ENCODE data around the gene AGPAT4. TPM values are rescaled to one million over a fixed set of nuclear protein-coding genes. Genes with fewer than 3 reads are reported as not detected.

AGPAT4 gene
- total RNA-seq, 2 experiments from 2014 or later: 1.9 to 2.5 TPM

DNA sequence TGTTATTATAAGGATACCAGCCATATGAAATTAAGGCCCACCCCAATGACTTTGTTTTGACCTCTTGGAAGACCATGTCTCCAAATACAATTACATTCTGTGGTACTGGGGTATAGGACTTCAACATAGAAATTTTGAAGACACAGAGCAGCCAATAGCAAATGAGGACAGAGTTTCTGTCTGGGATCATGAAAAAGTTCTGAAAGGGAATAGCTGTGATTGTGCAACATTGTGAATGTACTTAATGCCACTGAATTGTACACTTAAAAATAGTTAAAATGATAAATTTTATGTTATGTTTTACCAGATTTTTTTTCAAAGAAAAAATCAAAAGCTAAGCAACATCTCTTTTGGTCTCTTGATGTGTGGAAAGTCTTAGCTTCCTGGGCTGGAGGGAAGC lies 27.0 kb upstream of the AGPAT4 start:
- H3K27ac Mint-ChIP-seq: no peak overlapping the region
- no peaks in the 10 kb centered on the region for H3K4me1 Mint-ChIP-seq
- H3K36me3 Mint-ChIP-seq: no peaks in the 10 kb centered on the region
- peaks cover under 1% of the 10 kb centered on the region for H3K27me3 Mint-ChIP-seq
- DNase-seq: no peak
- no peaks in the 10 kb centered on the region for H3K9me3 Mint-ChIP-seq
- H3K4me3 Mint-ChIP-seq: no peak overlapping the region

DNA sequence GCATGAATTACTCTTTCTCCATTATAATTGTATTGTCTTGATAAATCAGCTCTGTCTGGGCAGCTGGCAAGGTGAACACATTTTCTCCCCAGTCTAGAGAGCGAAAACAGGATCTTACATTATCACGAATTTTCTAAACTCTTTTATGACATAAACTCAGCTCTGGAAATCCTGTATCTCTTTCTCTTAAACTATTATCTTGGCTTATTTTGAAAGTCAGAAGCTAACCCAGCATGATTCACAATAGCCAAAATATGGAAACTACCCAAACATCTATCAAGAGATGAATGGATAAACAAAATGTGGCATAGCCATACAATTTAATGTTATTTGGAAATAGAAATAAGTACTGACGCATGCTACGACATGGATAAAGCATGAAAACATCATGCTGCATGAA lies 25.9 kb upstream of the AGPAT4 start:
- Mint-ChIP-seq H3K4me3 (no peak overlapping the region), H3K9me3 (no peaks in the 10 kb centered on the region), H3K27ac (no peak overlapping the region), H3K4me1 (no peaks in the 10 kb centered on the region), H3K36me3 (no peaks in the 10 kb centered on the region), H3K27me3 (no peaks in the 10 kb centered on the region)
- no peak for DNase-seq

DNA sequence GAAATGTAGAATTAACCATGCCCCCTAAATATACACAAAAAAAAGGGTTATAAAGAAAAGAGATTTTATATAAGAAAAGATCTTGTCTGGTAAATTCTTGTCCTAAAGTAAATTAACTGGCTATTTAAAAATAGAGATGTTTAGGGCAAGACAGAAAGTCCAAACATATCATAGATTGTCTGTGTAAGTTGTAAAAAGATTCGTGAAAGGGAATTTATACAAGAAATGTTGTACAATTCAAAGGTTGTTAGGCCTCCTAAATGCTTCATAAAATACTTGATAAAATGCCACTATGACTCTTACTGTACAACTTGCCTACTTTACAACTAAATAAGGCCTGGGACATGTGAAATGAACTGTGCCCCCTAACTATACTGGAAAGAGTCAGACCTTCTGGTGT lies 21.9 kb upstream of the AGPAT4 start:
- no peak overlapping the region for H3K27ac Mint-ChIP-seq
- H3K36me3 Mint-ChIP-seq: no peaks in the 10 kb centered on the region
- H3K4me1 Mint-ChIP-seq: no peaks in the 10 kb centered on the region
- no peaks in the 10 kb centered on the region for H3K9me3 Mint-ChIP-seq
- no peak for DNase-seq
- peaks cover 6% of the 10 kb centered on the region for H3K27me3 Mint-ChIP-seq
- H3K4me3 Mint-ChIP-seq: no peak overlapping the region

DNA sequence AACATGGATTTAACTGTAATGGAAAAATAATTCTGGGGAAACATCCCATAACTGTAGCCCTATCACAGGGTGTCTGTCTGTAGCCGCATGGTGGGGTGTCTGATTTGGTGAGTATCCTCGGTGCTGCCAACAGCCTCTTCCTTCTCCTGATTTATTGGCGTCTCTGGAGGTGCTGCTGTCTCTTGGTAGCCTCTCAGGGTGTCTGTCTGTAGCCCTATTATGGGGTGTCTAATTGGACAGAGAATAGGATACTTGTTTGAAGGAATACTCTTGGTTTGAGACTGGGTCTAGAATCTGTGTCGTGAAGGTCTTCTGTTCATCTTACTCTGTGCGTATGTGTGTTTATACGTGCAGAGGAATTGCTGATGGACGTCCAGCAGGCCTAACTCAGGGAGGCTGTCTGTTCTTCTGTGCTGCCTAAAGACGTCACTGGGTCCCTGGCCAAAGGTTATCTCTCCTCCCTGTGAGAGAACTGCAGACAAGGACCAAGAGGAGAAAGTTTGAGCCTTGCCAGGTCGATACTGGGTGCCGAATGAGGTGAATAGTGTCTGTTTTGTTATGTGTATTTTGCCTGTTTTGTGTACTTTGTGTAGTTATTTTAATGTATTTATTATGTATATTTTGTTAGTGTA lies 18.9 kb upstream of the AGPAT4 start:
- no peaks in the 10 kb centered on the region for H3K4me1 Mint-ChIP-seq
- H3K4me3 Mint-ChIP-seq: no peak overlapping the region
- H3K27ac Mint-ChIP-seq: no peak overlapping the region
- no peaks in the 10 kb centered on the region for H3K9me3 Mint-ChIP-seq
- DNase-seq: no peak
- no peaks in the 10 kb centered on the region for H3K36me3 Mint-ChIP-seq
- peaks cover 6% of the 10 kb centered on the region for H3K27me3 Mint-ChIP-seq

DNA sequence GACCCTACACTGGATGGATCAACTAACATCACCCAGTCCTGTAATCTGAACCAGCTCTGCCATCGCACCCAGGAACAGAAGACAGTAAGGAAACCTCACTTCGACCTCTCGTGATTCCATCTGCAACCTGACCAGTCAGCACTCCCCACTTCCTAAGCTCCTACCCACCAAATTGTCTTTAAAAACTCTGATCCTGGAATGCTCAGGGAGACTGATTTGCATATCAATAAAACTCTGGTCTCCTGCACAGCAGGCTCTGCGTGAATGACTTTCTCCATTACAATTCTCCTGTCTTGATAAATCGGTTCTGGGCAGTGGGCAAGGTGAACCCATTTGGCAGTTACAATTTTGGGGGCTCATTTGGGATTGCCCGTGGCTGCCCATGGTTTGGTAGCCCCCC lies 18.3 kb upstream of the AGPAT4 start:
- H3K36me3 Mint-ChIP-seq: no peaks in the 10 kb centered on the region
- H3K27ac Mint-ChIP-seq: no peak overlapping the region
- no peak for DNase-seq
- H3K9me3 Mint-ChIP-seq: no peaks in the 10 kb centered on the region
- H3K4me3 Mint-ChIP-seq: no peak overlapping the region
- H3K27me3 Mint-ChIP-seq: peaks cover 6% of the 10 kb centered on the region
- H3K4me1 Mint-ChIP-seq: no peaks in the 10 kb centered on the region

DNA sequence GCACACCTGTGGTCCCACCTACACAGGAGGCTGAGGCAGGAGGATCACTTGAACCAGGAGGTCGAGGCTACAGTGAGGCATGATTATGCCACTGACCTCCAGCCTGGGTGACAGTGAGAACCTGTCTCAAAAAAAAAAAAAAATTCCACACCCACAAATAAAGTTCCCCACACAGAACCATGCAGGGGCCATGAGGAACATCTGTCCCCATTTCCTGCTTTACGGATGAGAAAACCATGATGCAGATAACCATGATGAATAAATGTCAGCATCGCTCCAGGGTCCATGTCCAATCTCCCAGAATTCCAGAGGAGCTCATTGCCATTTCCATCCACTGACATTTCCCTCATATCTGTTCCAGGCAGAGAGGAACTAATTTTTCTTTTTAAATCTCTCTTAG lies 16.9 kb upstream of the AGPAT4 start:
- Mint-ChIP-seq H3K9me3 (no peaks in the 10 kb centered on the region), H3K36me3 (no peaks in the 10 kb centered on the region), H3K4me1 (no peaks in the 10 kb centered on the region), H3K27me3 (peaks cover 6% of the 10 kb centered on the region), H3K27ac (no peak overlapping the region), H3K4me3 (no peak overlapping the region)
- DNase-seq: no peak

DNA sequence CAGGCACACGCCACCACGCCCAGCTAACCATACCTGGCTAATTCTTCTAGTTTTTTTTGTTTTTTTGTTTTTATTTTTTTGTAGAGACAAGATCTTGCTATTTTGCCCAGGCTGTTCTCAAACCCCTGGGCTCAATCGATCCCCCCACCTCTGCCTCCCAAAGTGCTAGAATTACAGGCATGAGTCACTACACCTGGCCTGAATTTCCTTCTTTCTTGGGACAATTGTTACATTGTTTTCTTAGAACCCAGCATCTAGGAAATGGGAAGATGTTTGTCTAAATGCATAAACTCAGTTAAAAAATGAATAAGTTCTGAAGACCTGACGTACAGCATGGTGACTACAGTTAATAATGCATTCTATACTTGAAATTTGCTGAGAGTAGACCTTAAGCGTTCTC lies 10.8 kb upstream of the AGPAT4 start:
- H3K4me1 Mint-ChIP-seq: no peaks in the 10 kb centered on the region
- no peak for DNase-seq
- H3K27me3 Mint-ChIP-seq: no peaks in the 10 kb centered on the region
- no peaks in the 10 kb centered on the region for H3K36me3 Mint-ChIP-seq
- H3K27ac Mint-ChIP-seq: no peak overlapping the region
- peaks cover 8% of the 10 kb centered on the region for H3K9me3 Mint-ChIP-seq
- H3K4me3 Mint-ChIP-seq: no peak overlapping the region

DNA sequence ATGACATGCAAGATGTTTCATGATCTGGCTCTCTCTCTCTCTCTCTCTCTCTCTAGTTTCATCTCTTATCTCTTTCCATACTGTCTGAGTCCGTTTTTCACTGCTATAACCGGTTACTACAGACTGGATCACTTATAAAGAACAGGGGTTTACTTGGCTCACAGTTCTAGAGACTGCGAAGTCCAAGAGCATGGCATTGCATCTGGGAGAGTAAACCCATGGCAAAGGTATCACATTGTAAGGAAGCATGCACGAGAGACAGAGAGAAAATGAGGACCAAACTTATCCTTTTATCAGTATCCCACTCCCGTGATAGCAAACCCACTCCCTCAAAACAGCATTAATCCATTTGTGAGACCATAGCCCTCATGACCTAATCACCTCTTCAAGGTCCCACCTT lies 7.2 kb upstream of the AGPAT4 start:
- no peaks in the 10 kb centered on the region for H3K4me1 Mint-ChIP-seq
- H3K36me3 Mint-ChIP-seq: no peaks in the 10 kb centered on the region
- H3K27ac Mint-ChIP-seq: no peak overlapping the region
- peaks cover 3% of the 10 kb centered on the region for H3K27me3 Mint-ChIP-seq
- peaks cover 8% of the 10 kb centered on the region for H3K9me3 Mint-ChIP-seq
- H3K4me3 Mint-ChIP-seq: no peak overlapping the region
- DNase-seq: no peak

DNA sequence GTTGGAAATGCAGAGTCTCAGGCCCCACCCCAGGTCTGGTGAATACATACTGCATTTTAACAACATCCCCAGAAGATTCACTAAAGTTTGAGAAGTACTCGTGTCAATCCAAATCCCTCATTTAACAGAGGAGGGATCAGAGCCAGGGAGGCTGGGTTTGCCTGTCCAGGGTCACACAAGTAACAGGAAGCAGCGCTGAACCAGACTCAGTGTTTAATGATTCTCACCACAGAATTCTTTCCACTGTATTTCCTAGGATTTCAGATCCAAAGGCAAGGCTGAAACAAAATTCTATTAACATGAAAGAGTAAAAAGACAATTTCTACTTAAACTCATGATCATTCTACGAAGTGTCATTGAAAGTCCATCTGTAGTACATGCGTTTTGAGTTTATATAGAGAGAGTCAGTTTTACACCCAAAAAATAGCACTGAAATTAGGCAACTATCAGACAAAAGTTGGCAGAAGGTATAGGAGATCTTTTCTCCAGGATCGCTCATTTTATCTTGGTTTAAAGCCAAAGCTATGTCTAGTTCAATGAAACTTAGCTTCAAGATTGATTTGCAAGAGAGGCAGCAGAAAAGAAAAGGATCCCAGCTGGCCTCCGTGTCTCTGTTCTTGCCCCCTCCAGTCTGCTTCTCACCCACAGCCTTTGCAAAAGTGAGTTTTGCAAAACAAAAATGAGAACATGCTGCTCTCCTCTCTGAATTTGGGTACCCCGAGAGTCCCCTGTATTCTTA lies 6.0 kb upstream of the AGPAT4 start:
- H3K36me3 Mint-ChIP-seq: peaks cover 2% of the 10 kb centered on the region
- peaks cover 2% of the 10 kb centered on the region for H3K4me1 Mint-ChIP-seq
- peaks cover 5% of the 10 kb centered on the region for H3K27me3 Mint-ChIP-seq
- H3K27ac Mint-ChIP-seq: no peak overlapping the region
- no peak overlapping the region for H3K4me3 Mint-ChIP-seq
- peaks cover 8% of the 10 kb centered on the region for H3K9me3 Mint-ChIP-seq
- no peak for DNase-seq

DNA sequence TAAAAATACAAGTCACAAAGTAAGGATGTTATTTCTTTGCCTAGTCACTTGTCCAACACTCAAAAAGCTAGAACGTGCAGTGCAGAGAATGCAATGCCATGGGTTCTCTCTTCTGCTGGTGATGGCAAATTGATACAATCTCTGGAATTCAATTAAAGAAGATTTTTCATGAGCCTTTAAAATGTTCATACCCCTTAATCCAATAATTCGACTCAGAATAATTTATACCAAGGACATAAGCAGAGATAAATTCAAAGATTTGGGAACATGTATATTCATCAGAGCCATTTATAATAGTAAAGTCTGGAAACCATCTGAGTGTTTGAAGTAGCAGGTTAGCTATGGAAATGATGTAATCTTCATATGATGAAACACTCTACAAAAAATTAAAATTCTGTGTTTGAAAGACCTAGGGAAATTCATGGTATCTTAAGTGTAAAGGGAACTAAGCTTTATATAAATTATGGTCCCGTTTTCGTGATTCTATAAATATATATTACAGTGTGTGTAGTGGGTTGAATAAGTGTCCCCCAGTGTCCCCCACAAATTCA lies 2.8 kb upstream of the AGPAT4 start:
- DNase-seq: no peak
- peaks cover 6% of the 10 kb centered on the region for H3K27me3 Mint-ChIP-seq
- H3K27ac Mint-ChIP-seq: no peak overlapping the region
- peaks cover 2% of the 10 kb centered on the region for H3K36me3 Mint-ChIP-seq
- no peak overlapping the region for H3K4me3 Mint-ChIP-seq
- H3K4me1 Mint-ChIP-seq: peaks cover 16% of the 10 kb centered on the region
- peaks cover 8% of the 10 kb centered on the region for H3K9me3 Mint-ChIP-seq

DNA sequence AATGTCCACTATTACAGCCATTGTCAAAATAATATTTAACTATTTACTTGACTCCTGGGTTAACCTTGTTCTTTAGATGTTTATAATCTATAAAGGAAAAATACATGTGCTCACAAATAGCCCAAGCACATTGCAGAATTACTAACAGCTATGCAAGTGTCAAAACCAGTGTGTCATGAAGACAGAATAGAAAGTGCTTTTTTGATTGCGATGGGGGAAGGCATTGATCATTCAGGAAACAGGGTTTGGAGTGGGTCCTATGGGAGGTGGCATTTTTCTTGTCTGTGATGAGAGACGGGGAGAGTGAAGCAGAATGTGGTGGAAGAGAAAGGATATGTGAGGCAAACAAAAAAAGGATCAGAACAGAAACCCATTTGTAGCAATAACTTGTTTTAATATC lies 1.0 kb upstream of the AGPAT4 start:
- Mint-ChIP-seq H3K9me3 (no peaks in the 10 kb centered on the region), H3K36me3 (peaks cover 2% of the 10 kb centered on the region), H3K27ac (peak overlapping the region; percentile 16), H3K27me3 (peaks cover 6% of the 10 kb centered on the region), H3K4me1 (peaks cover 16% of the 10 kb centered on the region), H3K4me3 (no peak overlapping the region)
- DNase-seq: no peak

DNA sequence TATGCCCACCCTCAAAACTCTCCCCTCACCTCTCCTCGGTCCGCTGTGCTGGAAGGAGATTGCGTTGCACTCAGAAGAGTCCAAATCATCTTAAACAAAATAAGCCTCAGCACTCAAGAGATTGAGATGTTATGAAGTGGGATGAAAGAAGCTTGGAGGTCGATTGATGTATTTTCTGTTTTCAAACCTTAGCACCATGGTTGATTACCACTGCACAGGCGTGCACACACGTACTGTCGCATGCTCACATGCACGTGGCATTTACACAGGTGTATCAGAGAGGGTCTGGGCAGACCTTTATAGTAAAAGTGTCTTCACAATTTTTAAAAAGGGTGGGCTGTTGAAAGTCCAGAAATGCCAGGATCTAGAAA lies 612 bp upstream of the AGPAT4 start:
- H3K36me3 Mint-ChIP-seq: peaks cover 2% of the 10 kb centered on the region
- peaks cover 16% of the 10 kb centered on the region for H3K4me1 Mint-ChIP-seq

DNA sequence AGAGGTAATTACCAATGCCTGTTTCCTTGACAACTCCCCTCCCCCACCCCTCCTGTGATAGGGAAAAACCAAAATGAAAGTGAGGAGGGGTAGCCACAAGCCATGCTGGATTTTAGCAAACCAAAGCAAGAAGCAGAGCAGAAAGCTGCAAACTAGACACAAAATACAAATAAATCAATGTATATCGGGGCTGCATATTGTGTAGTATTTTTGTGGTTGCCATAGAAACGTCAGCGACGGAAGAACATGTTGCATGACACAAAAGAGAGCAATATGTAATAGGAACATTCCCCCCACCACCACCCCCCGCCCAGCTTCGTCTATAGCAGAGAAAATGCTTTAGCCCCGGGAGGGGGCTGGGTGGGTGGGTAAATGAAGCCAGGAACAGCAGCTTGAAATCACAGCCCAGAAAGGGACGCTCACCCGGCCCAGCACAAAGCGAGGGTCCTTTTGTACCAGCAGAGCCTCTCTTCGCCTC lies 548 bp downstream of the AGPAT4 start:
- Mint-ChIP-seq H3K27ac (peak overlapping the region; percentile 81), H3K9me3 (no peaks in the 10 kb centered on the region), H3K4me3 (peak overlapping the region; percentile 82), H3K27me3 (peaks cover 6% of the 10 kb centered on the region), H3K4me1 (peaks cover 16% of the 10 kb centered on the region), H3K36me3 (peaks cover 4% of the 10 kb centered on the region)
- DNase-seq: peak; percentile 8

More for the DNA sequence above, 612 bp upstream of the AGPAT4 start:
- Mint-ChIP-seq H3K4me3 (peak overlapping the region; percentile 82), H3K27ac (peak overlapping the region; percentile 87), H3K9me3 (no peaks in the 10 kb centered on the region), H3K27me3 (peaks cover 6% of the 10 kb centered on the region)
- no peak for DNase-seq

DNA sequence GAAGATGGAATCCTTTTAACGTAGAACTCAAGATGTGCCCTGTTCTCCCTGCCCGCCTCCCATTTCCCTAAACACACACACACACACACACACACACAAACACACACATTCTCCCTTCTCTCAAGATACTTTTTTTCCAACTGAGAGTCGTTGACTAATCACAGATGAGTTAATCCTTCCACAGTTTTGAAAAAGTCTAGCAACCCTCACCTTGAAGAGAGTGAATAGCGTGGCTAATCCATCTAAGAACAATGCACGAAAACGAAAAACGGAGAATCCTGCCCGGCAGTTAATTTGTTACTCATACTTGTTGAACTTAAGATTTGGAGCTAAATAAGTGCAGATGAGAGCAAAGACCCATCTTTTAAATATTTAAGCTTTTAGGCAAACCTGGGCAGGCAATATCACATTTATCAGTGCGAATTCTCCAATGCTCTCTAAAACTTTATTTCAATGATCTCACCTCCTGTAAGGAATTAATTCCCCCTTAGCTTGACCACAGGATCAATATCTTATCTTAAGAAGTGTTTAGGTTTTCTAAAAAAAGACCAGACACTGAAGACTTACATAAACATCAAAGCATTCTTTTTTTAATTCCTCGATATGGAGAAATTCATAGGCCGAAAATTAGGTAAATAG lies 1.1 kb downstream of the AGPAT4 start:
- Mint-ChIP-seq H3K27ac (peak overlapping the region; percentile 81), H3K4me3 (peak overlapping the region; percentile 82), H3K27me3 (peaks cover 6% of the 10 kb centered on the region), H3K9me3 (no peaks in the 10 kb centered on the region), H3K36me3 (peaks cover 4% of the 10 kb centered on the region), H3K4me1 (peaks cover 16% of the 10 kb centered on the region)
- DNase-seq: no peak

DNA sequence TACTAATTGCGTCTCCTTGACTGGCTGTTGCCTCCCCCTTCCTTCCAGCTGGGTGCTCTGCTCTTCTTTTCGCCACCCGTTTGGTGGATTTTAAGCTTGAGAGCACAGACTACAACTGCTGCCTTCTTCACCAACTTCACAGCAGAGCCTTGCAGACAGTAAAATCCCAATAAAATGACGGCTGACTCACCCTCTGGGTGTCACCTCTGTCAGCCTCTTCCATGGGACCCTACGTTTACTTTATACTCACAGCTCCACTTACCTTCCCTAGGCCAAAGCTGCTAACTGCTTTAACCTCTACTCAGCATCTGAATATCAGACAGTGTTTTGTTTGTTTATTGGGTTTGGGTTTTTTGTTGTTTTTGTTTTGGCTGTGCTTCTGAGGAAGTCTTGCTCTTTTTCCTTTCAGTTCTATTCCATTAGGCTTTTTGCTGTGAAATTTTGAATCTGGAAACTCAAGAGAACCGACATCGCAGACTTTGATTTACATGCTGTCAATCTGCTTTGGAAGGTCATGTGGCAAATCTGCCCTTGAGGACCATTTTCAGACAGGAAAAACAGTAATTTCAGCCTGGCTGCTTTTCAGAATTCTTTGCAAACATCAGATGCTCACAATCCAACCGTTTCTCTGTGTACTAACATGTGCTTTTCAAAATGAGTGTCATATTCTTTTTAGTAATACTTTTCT lies 2.4 kb downstream of the AGPAT4 start:
- H3K36me3 Mint-ChIP-seq: peaks cover 4% of the 10 kb centered on the region
- no peak for DNase-seq
- peaks cover 16% of the 10 kb centered on the region for H3K4me1 Mint-ChIP-seq
- no peak overlapping the region for H3K4me3 Mint-ChIP-seq
- no peaks in the 10 kb centered on the region for H3K9me3 Mint-ChIP-seq
- H3K27me3 Mint-ChIP-seq: peaks cover 3% of the 10 kb centered on the region
- H3K27ac Mint-ChIP-seq: no peak overlapping the region
